GM12878 (cell line): ENCODE data around the gene CDHR5. TPM values are rescaled to one million over a fixed set of nuclear protein-coding genes. Genes with fewer than 3 reads are reported as not detected.

Experiments used
- ATAC-seq: fragments of 200-7000 bp; cut with Tn5 transposase; 3 replicates; pipeline ENCODE4 v1.9.1; 2020; ENCODE audit warnings: mild to moderate bottlenecking, moderate library complexity
- BruUV-seq: library from RNA; stranded (reverse); fragments of 400-500 nt; replicated peaks from 2 replicates; lab custom pipeline; 2021; lab: Mats Ljungman, UMichigan
- CTCF ChIA-PET: fragments of 300-600 bp; sonication (Branson Sonifier 250); formaldehyde crosslinking; extraction: SDS; loops from one replicate; lab custom pipeline; 2021; ENCODE audit warnings: inconsistent platforms; lab: Yijun Ruan, JAX
- POLR2A ChIA-PET: fragments of 350-600 bp; formaldehyde crosslinking; extraction: SDS; loops from one replicate; lab custom pipeline; 2021; ENCODE audit warnings: inconsistent platforms; lab: Charles Lee
- RAD21 ChIA-PET: fragments of 300-600 bp; sonication (Branson Sonifier 250); formaldehyde crosslinking; loops from one replicate; lab custom pipeline; 2023; ENCODE audit warnings: antibody characterized with exemption; ENCODE audit not compliant: unreplicated experiment; lab: Charles Lee
- SMC1A ChIA-PET: fragments of 300-600 bp; sonication (Branson Sonifier 250); formaldehyde crosslinking; loops from one replicate; lab custom pipeline; 2023; ENCODE audit not compliant: unreplicated experiment, uncharacterized antibody; lab: Charles Lee
- DNase-seq: peaks from one replicate; pipeline ENCODE4 v3.0.0-alpha.2; 2011; ENCODE audit warnings: low read depth, low spot score
- FAIRE-seq: peaks from 3 replicates; lab custom pipeline; 2011; peaks lifted over from hg19 to GRCh38; lab: Jason Lieb, UNC
- H2AFZ ChIP-seq: 2 replicates; pipeline ENCODE4 v1.6.0; 2011; ENCODE audit warnings: low read depth, low read length, control low read depth; ENCODE audit not compliant: control insufficient read depth
- H3K27ac ChIP-seq: 2 replicates; pipeline ENCODE4 v1.5.1; 2011; ENCODE audit warnings: control low read depth; ENCODE audit not compliant: control insufficient read depth, insufficient read depth
- H3K27me3 ChIP-seq, 2 experiments: replicated peaks in 1 of 2; 2 replicates each; pipeline versions ENCODE4 v1.6.0 to v1.6.1; 2011; ENCODE audit warnings: low read length in 1 of 2; ENCODE audit not compliant: control insufficient read depth in 2 of 2, insufficient read depth in 2 of 2
- H3K36me3 ChIP-seq, 2 experiments: 2 replicates each; pipeline ENCODE4 v1.5.1; 2011; ENCODE audit warnings: low read length in 1 of 2; ENCODE audit not compliant: control insufficient read depth in 2 of 2, insufficient read depth in 2 of 2
- H3K4me1 ChIP-seq: 2 replicates; pipeline ENCODE4 v1.6.1; 2011; ENCODE audit warnings: mild to moderate bottlenecking, low read length, moderate library complexity, mixed read lengths; ENCODE audit not compliant: control insufficient read depth, insufficient read depth
- H3K4me2 ChIP-seq: 2 replicates; pipeline ENCODE4 v1.6.0; 2011; ENCODE audit warnings: control low read depth; ENCODE audit not compliant: control insufficient read depth, insufficient read depth
- H3K4me3 ChIP-seq: fragments of 200-600 bp; sonication (generic); 2 replicates; pipeline ENCODE4 v1.5.1; 2016
- H3K79me2 ChIP-seq: 2 replicates; pipeline ENCODE4 v1.6.0; 2011; ENCODE audit warnings: low read length; ENCODE audit not compliant: control insufficient read depth, insufficient read depth
- H3K9ac ChIP-seq: 2 replicates; pipeline ENCODE4 v1.8.0; 2011; ENCODE audit warnings: low read length, control low read depth, mixed read lengths; ENCODE audit not compliant: control insufficient read depth, insufficient read depth
- H3K9me3 ChIP-seq: replicated peaks from 3 replicates; pipeline ENCODE4 v1.5.1; 2011; ENCODE audit warnings: mild to moderate bottlenecking, low read length; ENCODE audit not compliant: control insufficient read depth, insufficient read depth
- H4K20me1 ChIP-seq: 2 replicates; pipeline ENCODE4 v1.6.0; 2011; ENCODE audit not compliant: control insufficient read depth, insufficient read depth
- ATF2 ChIP-seq: IDR thresholded peaks from 2 replicates; pipeline ENCODE4 v1.6.1; 2012; ENCODE audit warnings: low read length, inconsistent platforms
- EED ChIP-seq: sonication (generic); IDR thresholded peaks from 2 replicates; pipeline ENCODE4 v1.6.1; 2016; ENCODE audit warnings: antibody characterized with exemption, low read depth
- SREBF1 ChIP-seq: IDR thresholded peaks from 2 replicates; pipeline ENCODE4 v1.6.1; 2012; ENCODE audit warnings: mild to moderate bottlenecking, low read length
- TBL1XR1 ChIP-seq: IDR thresholded peaks from 2 replicates; pipeline ENCODE4 v1.6.1; 2012; ENCODE audit warnings: low read depth, low read length, improper control_type of control experiment
- WGBS: methylation state at CpG from one replicate; pipeline ENCODE4 v1.1.6; 2016; ENCODE audit warnings: low lambda C conversion rate; ENCODE audit not compliant: insufficient replicate concordance, insufficient coverage; ENCODE audit errors: missing lambda C conversion rate; 5-methylcytosine and 5-hydroxymethylcytosine counted together
- in situ Hi-C: fragments of 300-500 bp; cut with MboI; formaldehyde crosslinking; loops from 9 replicates; pipeline ENCODE4 v1.14.3; 2018; ENCODE audit warnings: mixed read lengths
- intact Hi-C: fragments of 100-400 bp; cut with micrococcal nuclease; formaldehyde crosslinking; loops from one replicate; pipeline ENCODE4 v1.14.2; 2022; ENCODE audit not compliant: unreplicated experiment
- polyA plus RNA-seq, 11 experiments: library from polyadenylated mRNA; depleted of rRNA in 4 of 11; unstranded in 6 of 11; stranded (reverse) in 5 of 11; fragments of >200 nt; fragmentation: Nextera tagmentation in 4 of 11; fragmentation: Illumina TruSeq in 1 of 11; extraction: Ambion mirVana in 4 of 11; extraction: Trizol in 1 of 11; gene quantifications; 1 replicate in 1 of 11; 2 replicates in 10 of 11; pipeline versions ENCODE4 v1.2.1 to v1.2.3, GENCODE V29; 2011 to 2016; ENCODE audit warnings: inconsistent platforms in 2 of 11, missing spikeins in 2 of 11, low read depth in 1 of 11
- total RNA-seq, 4 experiments: library from RNA; depleted of rRNA in 3 of 4; stranded (reverse); fragments of >200 nt in 3 of 4; fragmentation: Illumina TruSeq in 1 of 4; extraction: Trizol in 1 of 4; gene quantifications; 2 replicates each; pipeline versions ENCODE4 v1.2.1 to v1.2.3, GENCODE V29; 2013 to 2021
- TF ChIP-seq, protein P1 (sequence below): fragments of 450-650 bp; IDR thresholded peaks from 2 replicates; pipeline ENCODE4 v1.6.1; 2017; ENCODE audit warnings: mild to moderate bottlenecking, moderate library complexity

Gene CDHR5
- total and polyA plus RNA-seq, 10 of the 15 experiments (the other 5 are each of a cell fraction or from before 2014, with no cell fraction given): 0.06 TPM; not detected in 9

DNA sequence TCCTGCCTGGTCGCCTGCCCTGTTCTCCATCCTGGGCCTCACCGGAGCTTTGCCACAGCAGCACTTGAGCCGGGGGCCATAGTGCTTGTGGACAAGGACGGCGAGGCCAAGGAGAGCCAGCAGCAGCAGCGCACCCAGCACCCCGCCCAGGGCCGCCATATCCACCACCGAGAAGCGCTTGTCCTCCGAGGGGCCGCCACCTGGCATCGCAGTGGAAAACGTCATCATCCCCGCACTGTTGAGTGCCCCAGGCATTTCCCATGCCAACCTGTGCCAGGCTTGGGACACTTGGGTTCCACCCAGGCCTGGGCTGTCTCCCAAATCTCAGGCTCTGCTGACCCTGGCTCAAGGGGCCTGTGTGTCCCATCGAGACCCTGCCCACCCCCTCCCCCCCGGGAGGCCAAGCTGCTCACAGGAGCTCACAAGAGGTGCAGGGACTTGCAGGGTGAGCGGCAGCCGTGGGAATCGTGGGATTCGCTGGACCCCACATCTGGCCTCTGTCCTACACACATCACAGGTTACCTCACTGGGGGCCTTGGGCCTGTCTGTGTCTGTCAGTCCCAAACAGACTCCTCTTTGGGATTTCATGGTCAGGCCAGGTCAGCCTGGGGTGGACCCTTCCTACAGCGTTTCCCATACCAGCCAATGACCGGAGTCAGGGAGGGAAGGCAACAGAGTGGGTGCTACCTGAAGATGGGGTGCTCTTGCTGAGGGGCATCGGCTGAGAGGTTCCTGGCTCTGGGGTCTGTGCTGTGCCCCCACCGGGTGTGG lies 6.7 kb downstream of the CDHR5 start:
- peaks cover 25% of the 10 kb centered on the region for H3K79me2 ChIP-seq
- DNase-seq (no peak), FAIRE-seq (no peak), ATAC-seq (no peak)
- POLR2A ChIA-PET: no interaction called here
- no peak overlapping the region for H3K4me3 ChIP-seq
- in situ Hi-C loops: no loop called here
- RAD21 ChIA-PET: no interaction called here
- H3K36me3 ChIP-seq: peaks cover 0 to 8% of the 10 kb centered on the region in 2 experiments; a peak in 3 of 4 replicates
- no peaks in the 10 kb centered on the region for H3K27me3 ChIP-seq
- H3K4me1 ChIP-seq: peaks cover 10% of the 10 kb centered on the region
- SMC1A ChIA-PET: no interaction called here
- peaks cover 3% of the 10 kb centered on the region; the same call in 1 of the 2 replicates for H4K20me1 ChIP-seq
- intact Hi-C loops: loop anchor here (5.0 kb wide), 1 partner anchor 104 kb away; no protein-coding TSS in a partner anchor
- H3K4me2 ChIP-seq: no peak overlapping the region
- no peak overlapping the region for H3K27ac ChIP-seq
- WGBS: 96% methylated on average over 22 of the region's 25 CpGs
- TF ChIP-seq TBL1XR1 (no peak), SREBF1 (no peak), ATF2 (no peak), EED (no peak)
- TF ChIP-seq, protein P1, sequence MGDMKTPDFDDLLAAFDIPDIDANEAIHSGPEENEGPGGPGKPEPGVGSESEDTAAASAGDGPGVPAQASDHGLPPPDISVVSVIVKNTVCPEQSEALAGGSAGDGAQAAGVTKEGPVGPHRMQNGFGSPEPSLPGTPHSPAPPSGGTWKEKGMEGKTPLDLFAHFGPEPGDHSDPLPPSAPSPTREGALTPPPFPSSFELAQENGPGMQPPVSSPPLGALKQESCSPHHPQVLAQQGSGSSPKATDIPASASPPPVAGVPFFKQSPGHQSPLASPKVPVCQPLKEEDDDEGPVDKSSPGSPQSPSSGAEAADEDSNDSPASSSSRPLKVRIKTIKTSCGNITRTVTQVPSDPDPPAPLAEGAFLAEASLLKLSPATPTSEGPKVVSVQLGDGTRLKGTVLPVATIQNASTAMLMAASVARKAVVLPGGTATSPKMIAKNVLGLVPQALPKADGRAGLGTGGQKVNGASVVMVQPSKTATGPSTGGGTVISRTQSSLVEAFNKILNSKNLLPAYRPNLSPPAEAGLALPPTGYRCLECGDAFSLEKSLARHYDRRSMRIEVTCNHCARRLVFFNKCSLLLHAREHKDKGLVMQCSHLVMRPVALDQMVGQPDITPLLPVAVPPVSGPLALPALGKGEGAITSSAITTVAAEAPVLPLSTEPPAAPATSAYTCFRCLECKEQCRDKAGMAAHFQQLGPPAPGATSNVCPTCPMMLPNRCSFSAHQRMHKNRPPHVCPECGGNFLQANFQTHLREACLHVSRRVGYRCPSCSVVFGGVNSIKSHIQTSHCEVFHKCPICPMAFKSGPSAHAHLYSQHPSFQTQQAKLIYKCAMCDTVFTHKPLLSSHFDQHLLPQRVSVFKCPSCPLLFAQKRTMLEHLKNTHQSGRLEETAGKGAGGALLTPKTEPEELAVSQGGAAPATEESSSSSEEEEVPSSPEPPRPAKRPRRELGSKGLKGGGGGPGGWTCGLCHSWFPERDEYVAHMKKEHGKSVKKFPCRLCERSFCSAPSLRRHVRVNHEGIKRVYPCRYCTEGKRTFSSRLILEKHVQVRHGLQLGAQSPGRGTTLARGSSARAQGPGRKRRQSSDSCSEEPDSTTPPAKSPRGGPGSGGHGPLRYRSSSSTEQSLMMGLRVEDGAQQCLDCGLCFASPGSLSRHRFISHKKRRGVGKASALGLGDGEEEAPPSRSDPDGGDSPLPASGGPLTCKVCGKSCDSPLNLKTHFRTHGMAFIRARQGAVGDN: no peak
- BruUV-seq: no TSS peak
- no peaks in the 10 kb centered on the region for H3K9me3 ChIP-seq
- no peak overlapping the region for H3K9ac ChIP-seq
- H2AFZ ChIP-seq: no peak overlapping the region
- CTCF ChIA-PET: no interaction called here
